NCI-H1092 treated with DMSO at 0.1 percent for 48 hours (cell line): ENCODE data around the gene ACTRT2.

Source experiments
- DNase-seq: peaks from one replicate; lab custom pipeline; 2025; lab: John Stamatoyannopoulos, UW

ACTRT2 gene

GRCh38 chr1:3033040-3033789 lies 11.9 kb downstream of the ACTRT2 start:
- DNase-seq: no peak

- no peak for DNase-seq
These were observed 12.5 kb downstream of the ACTRT2 start for GRCh38 chr1:3033790-3034090.

GRCh38 chr1:3034162-3034561 lies 12.9 kb downstream of the ACTRT2 start:
- DNase-seq: no peak

GRCh38 chr1:3034728-3035562 lies 13.7 kb downstream of the ACTRT2 start:
- no peak for DNase-seq

- DNase-seq: no peak
These were observed 14.5 kb downstream of the ACTRT2 start for GRCh38 chr1:3035563-3036446.

- no peak for DNase-seq
These were observed 15.4 kb downstream of the ACTRT2 start for GRCh38 chr1:3036447-3037280.

GRCh38 chr1:3037281-3038040 lies 16.2 kb downstream of the ACTRT2 start:
- DNase-seq: no peak

- DNase-seq: no peak
These were observed 16.9 kb downstream of the ACTRT2 start for GRCh38 chr1:3038113-3038551.

- DNase-seq: no peak
These were observed 17.4 kb downstream of the ACTRT2 start for GRCh38 chr1:3038571-3039181.

- no peak for DNase-seq
These were observed 18.7 kb downstream of the ACTRT2 start for GRCh38 chr1:3040004-3040403.

- no peak for DNase-seq
These were observed 21.2 kb downstream of the ACTRT2 start for GRCh38 chr1:3042481-3042880.

- DNase-seq: no peak
These were observed 27.9 kb downstream of the ACTRT2 start for GRCh38 chr1:3049164-3049563.

GRCh38 chr1:3049905-3050304 lies 28.6 kb downstream of the ACTRT2 start:
- no peak for DNase-seq

- no peak for DNase-seq
These were observed 29.3 kb downstream of the ACTRT2 start for GRCh38 chr1:3050603-3051002.

- no peak for DNase-seq
These were observed 30.3 kb downstream of the ACTRT2 start for GRCh38 chr1:3051270-3052268.

- no peak for DNase-seq
These were observed 31.2 kb downstream of the ACTRT2 start for GRCh38 chr1:3052501-3052900.

- no peak for DNase-seq
These were observed 32.2 kb downstream of the ACTRT2 start for GRCh38 chr1:3053366-3053980.

- no peak for DNase-seq
These were observed 32.7 kb downstream of the ACTRT2 start for GRCh38 chr1:3053986-3054385.

- DNase-seq: no peak
These were observed 33.2 kb downstream of the ACTRT2 start for GRCh38 chr1:3054474-3054873.
